Measurements from ENCODE around the gene ERVK3-1.

ERVK3-1 gene

DNA sequence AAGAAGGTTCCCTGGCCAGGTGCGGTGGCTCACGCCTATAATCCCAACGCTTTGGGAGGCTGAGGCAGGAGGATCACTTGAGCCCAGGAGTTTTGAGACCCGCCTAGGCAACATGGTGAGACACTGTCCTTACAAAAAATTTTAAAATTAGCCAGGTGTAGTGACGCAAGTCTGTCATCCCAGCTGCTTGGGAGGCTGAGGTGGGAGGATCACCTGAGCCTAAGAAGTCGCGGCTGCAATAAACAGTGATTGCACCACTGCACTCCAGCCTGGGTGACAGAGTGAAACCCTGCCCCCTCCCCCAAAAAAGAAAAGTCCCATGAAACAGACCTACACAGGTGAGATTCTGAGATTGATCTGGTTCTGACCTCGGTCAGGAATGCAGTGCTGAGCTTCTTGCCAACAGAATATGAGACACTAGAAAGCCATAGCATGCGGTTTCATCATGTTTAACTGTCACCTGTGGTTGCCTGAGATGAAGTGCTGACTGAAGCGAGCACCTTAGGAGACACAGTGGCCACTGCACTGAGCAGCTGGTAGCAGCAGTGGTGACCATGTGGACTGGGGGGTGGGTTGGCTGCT is 50.1 kb downstream of the ERVK3-1 start:
- TF ChIP-seq, protein P1, sequence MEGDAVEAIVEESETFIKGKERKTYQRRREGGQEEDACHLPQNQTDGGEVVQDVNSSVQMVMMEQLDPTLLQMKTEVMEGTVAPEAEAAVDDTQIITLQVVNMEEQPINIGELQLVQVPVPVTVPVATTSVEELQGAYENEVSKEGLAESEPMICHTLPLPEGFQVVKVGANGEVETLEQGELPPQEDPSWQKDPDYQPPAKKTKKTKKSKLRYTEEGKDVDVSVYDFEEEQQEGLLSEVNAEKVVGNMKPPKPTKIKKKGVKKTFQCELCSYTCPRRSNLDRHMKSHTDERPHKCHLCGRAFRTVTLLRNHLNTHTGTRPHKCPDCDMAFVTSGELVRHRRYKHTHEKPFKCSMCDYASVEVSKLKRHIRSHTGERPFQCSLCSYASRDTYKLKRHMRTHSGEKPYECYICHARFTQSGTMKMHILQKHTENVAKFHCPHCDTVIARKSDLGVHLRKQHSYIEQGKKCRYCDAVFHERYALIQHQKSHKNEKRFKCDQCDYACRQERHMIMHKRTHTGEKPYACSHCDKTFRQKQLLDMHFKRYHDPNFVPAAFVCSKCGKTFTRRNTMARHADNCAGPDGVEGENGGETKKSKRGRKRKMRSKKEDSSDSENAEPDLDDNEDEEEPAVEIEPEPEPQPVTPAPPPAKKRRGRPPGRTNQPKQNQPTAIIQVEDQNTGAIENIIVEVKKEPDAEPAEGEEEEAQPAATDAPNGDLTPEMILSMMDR (IDR thresholded peaks at IDR 0.05; ENCODE audit: low read length, missing control alignments), result no peak
- no peak overlapping the region for H3K4me3 ChIP-seq (replicated peaks; ENCODE audit: low read depth, low read length)
- no peak for DNase-seq (ENCODE audit: low read depth)

DNA sequence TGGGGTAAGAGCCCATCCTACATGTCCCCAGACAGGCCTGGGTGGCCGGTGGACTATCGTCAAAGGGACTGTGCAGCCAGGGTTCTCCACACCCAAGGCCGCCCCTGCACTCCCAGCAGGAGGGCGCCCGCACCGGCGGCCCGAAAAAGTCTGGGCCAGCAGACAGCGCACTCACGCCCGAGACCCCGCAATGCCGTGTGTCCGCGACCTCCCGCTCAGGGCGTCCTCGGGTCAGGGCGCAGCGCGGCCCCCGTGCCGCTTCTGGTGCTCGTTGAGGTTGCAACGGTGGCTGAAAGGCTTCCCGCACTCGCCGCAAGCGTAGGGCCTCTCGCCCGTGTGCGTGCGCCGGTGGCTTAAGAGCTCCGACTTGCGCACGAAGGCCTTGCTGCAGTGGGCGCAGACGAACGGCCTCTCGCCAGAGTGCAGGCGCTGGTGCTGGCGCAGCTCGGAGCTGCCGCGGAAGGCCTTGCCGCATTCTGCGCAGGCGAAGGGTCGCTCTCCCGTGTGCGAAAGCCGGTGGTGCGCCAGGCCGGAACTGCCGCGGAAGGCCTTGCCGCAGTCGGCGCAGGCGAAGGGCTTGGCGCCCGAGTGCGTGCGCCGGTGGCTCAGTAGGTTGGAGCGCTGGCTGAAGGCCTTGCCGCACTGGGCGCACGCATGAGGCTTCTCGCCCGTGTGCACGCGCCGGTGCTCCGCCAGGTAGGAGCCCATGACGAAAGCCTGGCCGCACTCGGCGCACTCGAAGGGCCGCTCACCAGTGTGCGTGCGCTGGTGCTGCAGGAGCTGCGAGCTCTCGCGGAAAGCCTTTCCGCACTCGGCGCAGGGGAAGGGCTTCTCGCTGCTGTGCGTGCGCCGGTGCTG is 51.0 kb downstream of the ERVK3-1 start:
- DNase-seq (ENCODE audit: low read depth), result peak; percentile 49
- TF ChIP-seq, protein P1 (IDR thresholded peaks at IDR 0.05; ENCODE audit: low read length, missing control alignments), result no peak
- peak overlapping the region; percentile 19 for H3K4me3 ChIP-seq (replicated peaks; ENCODE audit: low read depth, low read length)

DNA sequence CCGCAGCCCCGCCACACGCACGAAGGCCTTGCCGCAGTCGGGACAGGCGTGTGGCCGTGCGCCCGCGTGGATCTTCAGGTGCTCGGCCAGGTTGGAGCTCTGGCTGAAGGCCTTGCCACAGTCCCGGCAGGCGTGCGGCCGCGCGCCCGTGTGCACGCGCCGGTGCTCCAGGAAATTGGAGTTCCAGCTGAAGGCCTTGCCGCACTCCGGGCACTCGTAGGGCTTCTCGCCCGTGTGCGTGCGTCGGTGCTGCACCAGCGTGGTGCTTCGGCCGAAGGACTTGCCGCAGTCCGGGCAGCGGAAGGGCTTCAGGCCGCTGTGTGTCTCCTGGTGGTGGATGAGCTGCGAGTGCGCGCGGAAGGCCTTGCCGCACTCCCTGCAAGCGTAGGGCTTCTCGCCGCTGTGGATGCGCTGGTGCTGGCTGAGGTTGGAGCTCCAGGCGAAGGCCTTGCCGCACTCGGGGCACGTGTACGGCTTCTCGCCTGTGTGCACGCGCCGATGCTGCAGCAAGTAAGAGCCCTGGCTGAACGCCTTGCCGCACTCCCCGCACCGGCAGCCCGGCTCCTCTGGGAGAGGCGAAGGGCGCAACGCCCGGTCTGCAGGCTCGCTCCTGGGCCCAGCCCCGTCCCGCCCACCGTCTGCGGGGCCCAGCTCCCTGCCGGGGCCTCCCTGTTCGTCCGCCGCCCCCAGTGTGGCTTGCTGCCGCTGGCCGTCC is 51.7 kb downstream of the ERVK3-1 start:
- peak overlapping the region; percentile 19 for H3K4me3 ChIP-seq (replicated peaks; ENCODE audit: low read depth, low read length)
- peak; percentile 27 for DNase-seq (ENCODE audit: low read depth)
- TF ChIP-seq, protein P1 (IDR thresholded peaks at IDR 0.05; ENCODE audit: low read length, missing control alignments), result no peak

DNA sequence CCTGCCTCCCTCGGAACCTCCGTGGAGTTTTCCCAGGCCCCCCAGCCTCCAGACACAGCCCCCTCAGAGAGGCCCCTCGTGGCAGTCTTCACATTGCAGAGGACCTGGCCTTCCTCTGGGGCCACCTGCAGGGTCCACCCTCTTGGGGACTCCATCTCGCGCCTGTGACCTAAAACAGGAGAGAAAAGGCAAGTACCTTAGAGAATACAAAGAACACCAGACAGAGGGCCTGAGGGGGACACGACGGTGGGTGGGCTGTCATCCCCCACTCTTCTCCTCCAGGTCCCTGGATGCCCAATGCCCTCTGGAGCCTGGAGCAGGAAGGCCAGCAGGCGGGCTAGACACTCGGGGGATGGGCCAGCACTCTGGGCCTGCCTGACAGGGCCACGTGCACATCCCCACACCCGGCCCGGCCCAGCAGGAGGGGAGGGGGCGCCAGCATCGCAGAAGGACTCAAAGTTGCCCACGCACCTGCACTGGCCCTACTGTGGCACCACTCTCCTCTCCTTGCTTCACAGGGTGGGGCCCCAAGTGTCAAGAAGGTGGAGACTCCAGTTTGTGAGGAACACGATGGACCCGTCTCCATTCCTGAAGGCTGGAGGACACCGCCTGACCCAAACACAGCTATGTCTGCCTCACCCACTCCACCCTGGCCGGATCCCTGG is 52.4 kb downstream of the ERVK3-1 start:
- TF ChIP-seq, protein P1 (IDR thresholded peaks at IDR 0.05; ENCODE audit: low read length, missing control alignments), result no peak
- no peak for DNase-seq (ENCODE audit: low read depth)
- H3K4me3 ChIP-seq (replicated peaks; ENCODE audit: low read depth, low read length), result no peak overlapping the region

DNA sequence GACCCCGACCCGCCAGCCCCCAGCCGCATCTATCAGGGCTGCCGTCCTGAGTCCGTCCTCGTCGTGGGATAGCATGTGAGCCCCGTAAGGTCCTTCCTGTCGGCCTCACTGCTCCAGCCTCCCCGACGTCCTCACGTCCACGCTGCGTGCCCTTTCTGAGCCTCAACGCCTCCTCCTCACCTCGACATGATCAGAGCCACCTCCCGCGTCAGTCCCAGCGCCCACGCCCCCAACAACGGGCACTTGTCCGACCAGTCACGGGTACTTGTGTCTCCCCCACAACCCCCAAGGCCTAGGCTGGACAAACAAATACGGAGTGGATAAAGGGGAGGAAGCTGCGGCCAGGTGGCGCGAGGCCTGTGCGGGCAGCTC is 56.7 kb downstream of the ERVK3-1 start:
- peak; percentile 55 for DNase-seq (ENCODE audit: low read depth)
- TF ChIP-seq, protein P1 (IDR thresholded peaks at IDR 0.05; ENCODE audit: low read length, missing control alignments), result no peak
- peak overlapping the region; percentile 74 for H3K4me3 ChIP-seq (replicated peaks; ENCODE audit: low read depth, low read length)

DNA sequence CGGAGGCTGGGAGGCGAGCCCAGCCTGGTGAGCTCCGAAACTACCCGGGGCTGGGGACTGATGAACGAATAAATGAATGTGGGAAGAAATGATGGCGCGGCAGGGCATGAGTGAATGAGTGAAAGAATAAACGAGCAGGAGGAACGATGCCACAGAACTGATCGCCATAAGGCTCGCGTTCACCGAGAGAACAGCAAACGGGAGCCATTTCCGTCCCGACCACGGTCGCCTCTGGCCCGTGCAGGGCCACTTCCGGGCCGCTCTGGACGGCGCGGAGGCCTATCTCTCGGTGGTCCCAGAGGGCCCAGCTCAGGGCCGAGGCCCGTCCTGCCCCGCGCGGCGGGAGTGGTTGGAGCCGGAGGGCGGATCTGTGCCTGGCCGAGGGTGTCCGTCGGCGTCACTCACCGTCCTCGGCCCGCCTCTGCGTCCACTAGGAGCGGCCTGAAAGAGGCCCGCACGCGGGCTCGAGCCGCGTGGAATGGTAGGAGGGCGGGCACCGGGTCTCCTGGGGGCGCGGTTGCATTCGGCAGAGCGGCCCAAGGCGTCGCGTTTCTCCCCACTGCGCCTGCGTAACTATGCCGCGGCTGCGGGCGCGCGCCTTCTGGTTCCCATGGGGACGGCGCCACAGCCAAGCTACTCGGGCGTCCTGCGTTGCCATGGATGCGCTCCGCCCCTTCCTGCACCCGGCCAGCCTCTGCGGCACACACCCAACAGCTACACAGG is 57.3 kb downstream of the ERVK3-1 start, which contains the start of gene ZNF497:
Gene ZNF497 (minus strand): TSS at position 480 of the 723 bp plus-strand sequence. CDS start 5,116 bp downstream, outside the sequence.
- TF ChIP-seq, protein P1 (IDR thresholded peaks at IDR 0.05; ENCODE audit: low read length, missing control alignments), result no peak
- peak; percentile 97 for DNase-seq (ENCODE audit: low read depth)
- H3K4me3 ChIP-seq (replicated peaks; ENCODE audit: low read depth, low read length), result peak within 1 kb of the TSS; percentile 74
